ENCODE measurements around the gene LDHD.

LDHD gene

DNA sequence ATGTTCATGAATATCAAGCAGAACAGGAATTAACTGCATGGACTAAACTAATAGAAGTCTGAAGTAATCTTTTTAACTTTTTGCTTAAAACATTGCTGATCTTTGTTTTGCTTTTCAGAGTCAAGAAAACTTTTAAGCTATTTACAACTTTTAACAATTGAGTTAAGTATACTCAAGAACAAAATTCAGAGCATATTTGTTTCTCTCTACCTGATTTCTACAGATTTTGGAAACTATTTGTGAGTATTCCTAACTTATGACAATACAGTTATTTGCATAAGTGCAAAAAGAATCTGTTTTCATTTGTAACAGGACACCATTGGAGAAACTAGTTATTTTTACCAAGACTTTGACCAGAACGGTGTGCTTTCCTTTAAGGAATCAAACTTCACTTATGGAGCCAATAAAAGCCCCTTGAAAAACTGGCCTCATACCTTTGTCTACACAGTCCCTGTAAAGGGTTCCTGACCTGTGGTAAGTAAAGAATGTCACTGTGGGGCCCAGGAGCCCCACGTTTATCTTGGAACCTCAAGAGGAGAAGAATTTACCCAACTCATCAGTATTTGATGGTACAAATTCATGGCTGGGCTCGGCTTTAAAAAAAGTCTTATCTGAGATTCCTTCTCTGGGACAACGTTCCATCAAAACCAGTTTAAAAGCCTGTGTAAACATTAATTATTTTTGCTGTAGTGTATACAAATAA is 11.3 kb upstream of the LDHD start:
- Mint-ChIP-seq H3K4me3 (no peak overlapping the region), H3K4me1 (peaks cover 10% of the 10 kb centered on the region), H3K9me3 (peaks cover 17% of the 10 kb centered on the region), H3K27me3 (no peaks in the 10 kb centered on the region), H3K27ac (no peak overlapping the region), H3K36me3 (ENCODE audit: low read depth) (peaks cover 8% of the 10 kb centered on the region)
- ATAC-seq (no peak), DNase-seq (no peak)

DNA sequence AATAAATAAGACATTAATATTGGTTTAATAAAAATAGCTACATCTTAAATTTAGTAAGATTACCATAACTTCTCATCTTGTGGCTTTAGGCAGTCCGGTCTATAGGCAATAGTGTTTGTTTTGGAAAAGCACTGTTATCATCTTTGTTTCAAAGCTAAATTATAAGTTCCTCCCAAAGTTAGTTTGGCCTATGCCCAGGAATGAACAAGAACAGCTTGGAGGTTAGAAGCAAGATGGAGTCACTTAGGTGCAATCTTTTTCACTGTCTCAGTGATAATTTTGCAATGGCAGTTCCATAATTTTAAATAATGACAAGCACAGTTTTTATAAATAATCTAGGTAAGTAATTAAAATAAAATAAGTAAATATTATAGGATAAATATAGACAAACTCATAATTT is 6.0 kb upstream of the LDHD start:
- H3K4me1 Mint-ChIP-seq = no peaks in the 10 kb centered on the region
- H3K4me3 Mint-ChIP-seq = no peak overlapping the region
- H3K9me3 Mint-ChIP-seq = peaks cover 22% of the 10 kb centered on the region
- no peaks in the 10 kb centered on the region for H3K27me3 Mint-ChIP-seq
- ATAC-seq (no peak), DNase-seq (no peak)
- peaks cover 8% of the 10 kb centered on the region for H3K36me3 Mint-ChIP-seq (ENCODE audit: low read depth)
- H3K27ac Mint-ChIP-seq = no peak overlapping the region

DNA sequence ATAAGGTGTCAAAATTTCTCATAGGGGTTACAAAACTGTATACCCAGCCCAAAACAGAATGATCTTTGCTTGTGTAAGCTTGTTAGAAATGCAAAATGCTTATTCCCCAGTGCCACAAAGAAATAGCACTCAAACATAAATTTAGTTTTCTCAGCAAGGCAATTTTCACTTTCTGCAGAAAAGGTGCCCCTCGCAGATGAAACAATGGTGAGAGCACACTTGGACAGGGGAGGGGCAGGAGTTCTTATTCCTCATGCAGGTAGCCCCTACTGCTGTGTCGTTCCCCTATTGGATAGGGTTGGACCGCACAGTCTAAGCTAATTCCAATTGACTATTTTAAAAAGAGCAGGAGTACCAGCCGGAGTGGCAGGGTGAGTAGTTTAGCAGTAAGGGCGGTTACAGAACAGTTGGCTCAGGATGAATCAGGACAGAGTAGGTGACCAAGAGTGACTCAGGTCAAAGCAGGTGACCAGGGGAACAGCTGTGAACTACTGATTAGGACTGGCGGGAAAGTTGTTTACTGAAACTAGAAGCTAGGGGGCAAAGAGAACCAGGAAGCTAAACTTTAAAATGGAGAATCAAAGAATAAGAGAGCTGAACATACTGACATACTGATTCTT is 5.5 kb upstream of the LDHD start:
- no peak overlapping the region for H3K27ac Mint-ChIP-seq
- H3K4me1 Mint-ChIP-seq = no peaks in the 10 kb centered on the region
- ATAC-seq (no peak), DNase-seq (no peak)
- H3K36me3 Mint-ChIP-seq (ENCODE audit: low read depth) = peaks cover 3% of the 10 kb centered on the region
- no peaks in the 10 kb centered on the region for H3K27me3 Mint-ChIP-seq
- peaks cover 17% of the 10 kb centered on the region for H3K9me3 Mint-ChIP-seq
- no peak overlapping the region for H3K4me3 Mint-ChIP-seq

DNA sequence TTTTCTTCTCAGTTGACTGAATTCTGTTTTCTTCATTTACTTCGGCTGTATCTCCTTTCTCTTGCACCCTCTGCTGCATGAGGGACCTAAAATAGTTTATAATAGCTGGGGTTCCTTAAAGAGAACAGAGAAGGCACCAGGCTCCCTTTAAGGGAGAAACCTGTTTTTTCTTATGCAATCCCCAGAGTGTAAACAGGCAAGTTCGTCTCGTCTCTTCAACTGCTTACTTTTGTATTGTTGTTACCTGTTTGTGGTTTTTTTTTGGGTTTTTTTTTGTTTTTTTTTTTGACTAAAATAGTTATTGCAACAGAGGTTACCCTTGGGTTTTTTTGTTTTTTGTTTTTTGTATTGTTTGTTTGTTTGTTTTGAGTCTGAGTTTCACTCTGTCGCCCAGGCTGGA is 3.7 kb upstream of the LDHD start:
- no peak for ATAC-seq
- H3K36me3 Mint-ChIP-seq (ENCODE audit: low read depth) = peaks cover 2% of the 10 kb centered on the region
- H3K9me3 Mint-ChIP-seq = peaks cover 14% of the 10 kb centered on the region
- no peak for DNase-seq
- no peak overlapping the region for H3K27ac Mint-ChIP-seq
- H3K27me3 Mint-ChIP-seq = no peaks in the 10 kb centered on the region
- no peaks in the 10 kb centered on the region for H3K4me1 Mint-ChIP-seq
- no peak overlapping the region for H3K4me3 Mint-ChIP-seq

- ATAC-seq = no peak
Observed at GRCh38 chr16:75118943-75119539, 2.5 kb upstream of the LDHD start.

DNA sequence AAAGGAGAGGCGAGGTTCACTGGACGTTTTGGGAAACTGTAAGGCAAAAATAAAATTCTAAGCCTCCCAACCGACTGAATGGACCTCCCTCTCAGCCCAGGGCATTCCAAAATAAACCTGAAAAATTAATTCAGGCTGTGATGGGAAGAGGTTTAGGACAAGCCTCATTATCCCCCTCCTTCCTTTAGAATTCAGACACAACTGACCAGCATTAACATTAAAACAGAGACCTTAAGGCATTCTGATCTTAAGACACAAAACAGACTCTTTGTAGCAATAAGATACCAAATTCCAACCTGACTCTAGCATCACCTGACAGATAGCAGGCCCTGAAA is 298 bp upstream of the LDHD start:
- Mint-ChIP-seq H3K4me1 (peaks cover 6% of the 10 kb centered on the region), H3K9me3 (peaks cover 6% of the 10 kb centered on the region), H3K4me3 (no peak overlapping the region), H3K36me3 (ENCODE audit: low read depth) (peaks cover 2% of the 10 kb centered on the region), H3K27ac (no peak overlapping the region), H3K27me3 (peaks cover 10% of the 10 kb centered on the region)
- DNase-seq (no peak), ATAC-seq (no peak)

More at GRCh38 chr16:75118943-75119539, 2.5 kb upstream of the LDHD start:
- no peak overlapping the region for H3K4me3 Mint-ChIP-seq
- peaks cover 14% of the 10 kb centered on the region for H3K9me3 Mint-ChIP-seq
- no peaks in the 10 kb centered on the region for H3K4me1 Mint-ChIP-seq
- no peaks in the 10 kb centered on the region for H3K27me3 Mint-ChIP-seq
- H3K27ac Mint-ChIP-seq = no peak overlapping the region
- peaks cover 2% of the 10 kb centered on the region for H3K36me3 Mint-ChIP-seq (ENCODE audit: low read depth)
- no peak for DNase-seq

DNA sequence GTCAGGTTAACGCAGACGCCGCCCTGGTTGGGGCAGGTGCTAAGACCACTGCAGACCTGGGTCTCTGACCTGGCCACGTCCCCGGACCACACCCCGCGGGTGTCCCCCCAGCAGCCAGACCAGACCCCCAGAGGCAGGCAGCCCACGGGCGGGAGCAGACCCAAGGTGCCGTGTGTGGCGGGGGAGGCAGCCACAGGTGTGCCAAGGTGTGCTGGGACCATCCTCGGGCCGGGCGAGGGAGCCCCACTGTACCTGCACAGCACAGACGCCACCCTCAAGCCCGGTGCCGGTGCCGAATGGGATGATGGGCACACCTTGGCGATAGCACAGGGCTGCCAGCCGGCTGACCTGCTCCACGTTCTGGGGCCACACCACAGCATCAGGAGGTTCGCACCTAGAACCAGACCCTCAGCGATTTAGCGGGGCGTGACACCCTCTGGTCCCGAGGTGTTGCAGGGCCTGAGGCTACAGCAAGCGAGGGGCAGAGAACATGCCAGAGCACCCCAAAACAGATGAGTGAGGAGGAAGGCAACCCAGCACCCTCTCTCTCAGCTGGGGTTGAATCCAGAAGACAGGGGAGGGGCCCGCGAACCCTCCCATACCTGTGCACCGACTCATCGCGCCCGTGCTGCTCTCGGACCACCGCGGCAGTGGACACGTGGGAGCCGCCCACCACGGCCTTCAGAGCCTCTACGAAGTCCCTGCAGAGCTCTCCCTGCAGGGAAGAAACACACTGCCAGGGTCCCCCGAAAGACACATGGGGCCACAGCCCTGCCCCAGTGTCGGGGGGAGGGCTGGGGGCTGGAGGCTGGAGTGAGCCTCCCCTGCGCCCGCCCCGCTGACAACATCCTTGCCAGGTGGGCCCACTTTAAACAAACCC is 1.4 kb downstream of the LDHD start:
- Mint-ChIP-seq H3K27me3 (peaks cover 13% of the 10 kb centered on the region), H3K36me3 (ENCODE audit: low read depth) (no peaks in the 10 kb centered on the region), H3K27ac (no peak overlapping the region), H3K4me1 (peaks cover 22% of the 10 kb centered on the region), H3K4me3 (no peak overlapping the region), H3K9me3 (no peaks in the 10 kb centered on the region)
- no peak for ATAC-seq
- DNase-seq = no peak

DNA sequence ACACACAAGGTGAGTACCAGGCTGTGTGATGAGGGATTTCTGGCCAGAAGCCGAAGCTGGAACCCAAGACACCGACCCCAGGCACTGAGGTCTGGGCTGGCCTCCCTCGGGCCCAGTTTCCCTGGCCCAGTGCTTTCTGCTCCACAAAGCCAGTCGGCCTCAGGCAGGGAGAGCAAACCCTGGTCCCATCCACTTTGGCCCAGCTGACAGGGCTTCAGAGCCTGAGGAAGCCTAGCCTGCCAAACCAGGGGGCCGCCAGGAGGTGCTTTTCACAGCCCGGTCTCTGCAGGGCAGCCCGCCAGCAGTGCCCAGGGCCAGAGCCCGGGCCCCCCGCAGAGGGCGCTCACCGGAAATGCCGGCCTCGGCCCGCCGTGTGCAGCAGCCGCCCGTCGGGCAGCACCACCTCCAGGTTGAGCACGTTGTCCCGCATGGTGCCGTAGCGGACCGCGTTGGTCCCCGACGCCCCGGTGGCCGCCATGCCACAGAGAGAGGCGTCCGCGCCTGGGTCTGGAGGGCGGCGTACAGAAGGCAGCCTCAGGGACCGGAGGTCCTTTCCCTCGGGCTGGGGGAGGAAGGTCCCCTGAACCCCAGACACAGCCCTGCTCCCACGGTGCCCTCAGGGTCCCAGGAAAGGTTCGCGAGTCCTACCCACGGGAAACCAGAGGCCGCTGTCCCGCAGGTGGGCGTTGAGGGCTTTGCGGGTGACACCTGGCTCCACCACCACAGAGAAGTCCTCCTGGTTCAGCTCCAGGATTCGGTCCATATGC is 2.2 kb downstream of the LDHD start:
- no peaks in the 10 kb centered on the region for H3K36me3 Mint-ChIP-seq (ENCODE audit: low read depth)
- no peaks in the 10 kb centered on the region for H3K9me3 Mint-ChIP-seq
- DNase-seq (no peak), ATAC-seq (no peak)
- no peak overlapping the region for H3K27ac Mint-ChIP-seq
- no peak overlapping the region for H3K4me3 Mint-ChIP-seq
- peaks cover 31% of the 10 kb centered on the region for H3K4me1 Mint-ChIP-seq
- H3K27me3 Mint-ChIP-seq = peaks cover 13% of the 10 kb centered on the region

DNA sequence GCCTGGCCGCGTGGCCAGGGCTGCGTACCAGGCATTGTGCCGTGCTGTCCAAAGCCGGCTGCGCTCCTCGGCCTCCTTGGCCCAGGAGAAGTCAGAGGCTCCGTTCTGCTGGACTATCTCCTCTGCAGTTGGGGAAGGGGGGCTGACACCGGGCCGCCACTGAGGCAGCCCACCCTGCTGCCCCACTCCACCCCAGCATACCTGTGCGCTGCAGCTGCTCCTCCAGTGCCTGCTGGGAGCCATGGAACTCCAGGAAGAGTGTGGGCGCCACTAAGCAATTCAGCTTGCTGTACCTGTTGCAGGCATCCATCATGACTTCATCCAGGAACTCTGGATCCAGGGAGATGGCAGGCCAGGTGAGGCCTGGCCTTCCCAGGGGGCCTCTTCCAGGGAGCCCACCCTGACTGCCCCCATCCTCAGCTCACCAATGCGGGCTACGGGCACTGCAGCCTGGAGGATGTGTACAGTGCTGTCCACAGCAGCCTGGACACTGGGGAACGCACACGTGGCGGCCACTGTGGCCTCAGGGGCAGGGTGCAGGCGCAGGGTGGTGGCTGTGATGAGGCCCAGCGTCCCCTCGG is 2.9 kb downstream of the LDHD start:
- no peaks in the 10 kb centered on the region for H3K9me3 Mint-ChIP-seq
- no peak overlapping the region for H3K27ac Mint-ChIP-seq
- ATAC-seq = no peak
- H3K27me3 Mint-ChIP-seq = peaks cover 13% of the 10 kb centered on the region
- H3K4me1 Mint-ChIP-seq = peaks cover 38% of the 10 kb centered on the region
- no peak overlapping the region for H3K4me3 Mint-ChIP-seq
- peaks cover 1% of the 10 kb centered on the region for H3K36me3 Mint-ChIP-seq (ENCODE audit: low read depth)
- no peak for DNase-seq

- DNase-seq = no peak
- Mint-ChIP-seq H3K4me3 (no peak overlapping the region), H3K27ac (no peak overlapping the region), H3K9me3 (no peaks in the 10 kb centered on the region), H3K4me1 (peaks cover 44% of the 10 kb centered on the region), H3K27me3 (peaks cover 13% of the 10 kb centered on the region), H3K36me3 (ENCODE audit: low read depth) (peaks cover 1% of the 10 kb centered on the region)
- no peak for ATAC-seq
Observed at GRCh38 chr16:75112734-75113491, 3.7 kb downstream of the LDHD start.

DNA sequence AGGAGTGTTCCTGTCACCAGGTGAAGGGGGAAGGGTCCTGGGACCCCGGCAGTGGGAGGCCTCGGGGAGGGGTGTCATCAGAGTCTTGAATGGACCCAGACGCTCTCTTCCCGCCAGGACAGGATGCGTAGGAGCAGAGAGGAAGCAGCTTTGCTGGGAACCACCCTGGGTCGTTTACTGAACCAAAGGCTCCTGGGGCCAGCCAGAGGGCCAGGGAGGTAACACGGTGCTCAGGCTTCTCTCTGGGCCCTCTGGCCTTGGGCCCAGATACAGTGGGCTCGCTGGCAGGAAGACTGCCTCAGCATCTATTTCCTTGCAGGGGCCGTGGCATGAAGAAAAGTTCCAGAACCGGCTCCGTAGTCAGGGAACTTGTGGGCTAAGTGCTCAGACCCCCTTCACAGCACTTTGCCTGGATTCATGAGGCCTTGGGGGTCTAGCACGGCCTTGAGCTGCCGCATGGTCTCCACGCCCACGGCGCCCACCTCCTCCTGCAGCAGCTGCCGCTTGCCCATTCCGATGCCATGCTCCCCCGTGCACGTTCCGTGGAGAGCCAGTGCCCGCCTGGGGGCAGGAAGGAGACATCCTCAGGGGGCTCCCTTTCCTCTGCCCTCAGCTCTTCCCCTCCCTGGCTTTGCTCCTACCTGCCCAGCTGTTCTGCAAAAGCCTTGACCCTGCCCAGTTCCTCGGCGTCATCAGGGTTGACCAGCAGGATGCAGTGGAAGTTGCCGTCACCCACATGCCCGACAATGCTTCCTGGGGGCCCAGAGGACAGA is 4.4 kb downstream of the LDHD start:
- peaks cover 13% of the 10 kb centered on the region for H3K27me3 Mint-ChIP-seq
- no peak for ATAC-seq
- no peak overlapping the region for H3K4me3 Mint-ChIP-seq
- H3K4me1 Mint-ChIP-seq = peaks cover 47% of the 10 kb centered on the region
- DNase-seq = no peak
- H3K27ac Mint-ChIP-seq = no peak overlapping the region
- peaks cover 1% of the 10 kb centered on the region for H3K36me3 Mint-ChIP-seq (ENCODE audit: low read depth)
- H3K9me3 Mint-ChIP-seq = no peaks in the 10 kb centered on the region

DNA sequence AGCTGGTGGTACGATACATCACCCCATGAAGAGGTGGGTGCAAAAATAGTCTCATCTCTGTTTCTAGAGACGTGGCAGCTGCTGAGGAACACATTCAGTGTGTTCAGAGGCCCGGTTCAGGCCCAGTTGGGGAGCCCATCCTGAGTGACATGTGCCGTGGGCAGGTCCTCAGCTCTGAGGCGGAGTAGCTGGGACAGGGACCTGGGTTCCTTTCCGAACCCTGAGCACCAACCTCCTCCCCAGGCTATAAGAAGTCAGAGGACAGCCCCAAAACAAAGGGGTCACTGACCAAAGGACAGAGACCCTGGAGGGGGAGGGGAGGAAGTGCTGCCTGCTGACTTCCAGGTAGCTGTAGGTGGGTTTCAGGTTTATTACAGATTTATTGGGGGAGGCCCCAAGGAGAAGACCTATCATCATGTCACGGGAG is 5.1 kb downstream of the LDHD start:
- Mint-ChIP-seq H3K4me3 (no peak overlapping the region), H3K27ac (peak overlapping the region; percentile 43), H3K36me3 (ENCODE audit: low read depth) (peaks cover 1% of the 10 kb centered on the region), H3K4me1 (peaks cover 48% of the 10 kb centered on the region), H3K9me3 (no peaks in the 10 kb centered on the region), H3K27me3 (peaks cover 13% of the 10 kb centered on the region)
- ATAC-seq (peak; percentile 3), DNase-seq (no peak)
